Midbrain (tissue), 1 donor: ENCODE measurements around the gene RBPJL.
A peak's percentile ranks its signal among the peaks of the same experiment; 100 is the strongest.

Experiments used
- DNase-seq: peaks from one replicate; lab custom pipeline; 2025; lab: John Stamatoyannopoulos, UW

Gene RBPJL

DNA sequence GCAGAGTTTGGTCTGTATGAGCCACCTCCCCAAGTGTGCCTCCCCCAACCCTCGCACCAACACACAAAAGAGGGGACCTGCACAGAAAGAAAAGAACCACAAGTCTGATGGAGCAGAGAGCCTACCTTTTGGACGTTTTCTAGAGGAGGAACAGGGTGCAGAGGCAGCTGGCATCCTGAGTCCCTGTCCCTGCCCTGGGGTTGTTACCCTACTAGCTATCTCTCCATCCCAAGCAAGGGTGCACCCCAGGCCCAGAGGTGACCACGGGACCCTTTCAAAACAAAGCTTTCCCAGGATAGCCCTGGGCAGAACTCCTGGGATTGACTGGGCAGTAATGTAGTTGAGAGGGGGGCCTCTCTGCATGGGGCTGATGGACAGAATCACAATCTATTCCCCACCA is 11.2 kb downstream of the RBPJL start:
- DNase-seq = no peak

- no peak for DNase-seq
Measured at GRCh38 chr20:45318386-45318939, 11.8 kb downstream of the RBPJL start.

DNA sequence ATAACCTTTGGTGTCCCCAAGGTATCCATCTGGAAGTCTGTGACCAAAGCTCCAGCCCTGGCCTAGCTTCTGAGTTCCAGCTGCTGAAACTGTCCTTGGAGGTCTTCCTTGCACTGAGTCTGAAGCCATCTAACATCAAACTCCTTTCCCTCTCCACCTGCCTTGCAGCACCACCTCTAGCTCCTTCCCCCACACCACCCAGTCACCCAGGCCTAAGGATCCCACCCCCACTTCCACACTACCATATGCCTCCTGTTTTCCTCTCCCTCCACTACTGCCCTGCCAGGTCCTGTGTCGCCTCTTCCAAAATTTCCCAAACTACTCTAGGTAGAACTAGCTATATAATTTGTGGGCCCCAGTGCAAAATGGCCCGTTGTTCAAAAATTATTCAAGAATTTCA is 12.3 kb downstream of the RBPJL start:
- DNase-seq = no peak

DNA sequence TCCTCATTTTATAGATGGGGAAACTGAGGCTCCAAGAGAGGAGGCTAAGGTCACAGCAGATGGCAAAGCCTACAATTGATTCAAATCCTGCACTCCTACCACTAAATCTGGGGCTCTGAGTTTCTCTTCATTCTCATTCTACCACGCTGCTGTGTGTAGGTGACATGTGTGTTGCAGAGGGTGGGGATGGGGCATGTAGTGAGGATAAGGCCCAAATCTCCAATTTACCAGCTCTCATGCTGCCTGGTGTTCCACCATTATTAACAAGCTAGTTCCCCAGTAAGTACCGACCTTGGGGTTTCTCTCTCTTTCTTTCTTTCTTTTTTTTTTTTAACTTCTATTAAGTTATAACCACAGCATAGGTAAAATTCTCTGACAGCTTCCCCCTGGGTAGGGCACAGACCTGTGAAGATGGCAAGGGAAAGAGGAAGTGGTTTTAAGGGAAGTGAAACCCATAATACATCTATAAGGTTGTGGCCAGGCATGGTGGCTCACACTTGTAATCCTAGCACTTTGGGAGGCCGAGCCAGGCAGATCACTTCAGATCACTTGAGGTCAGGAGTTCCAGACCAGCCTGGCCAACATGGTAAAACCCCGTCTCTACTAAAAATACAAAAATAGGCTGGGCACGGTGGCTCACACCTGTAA is 14.4 kb downstream of the RBPJL start:
- no peak for DNase-seq

DNA sequence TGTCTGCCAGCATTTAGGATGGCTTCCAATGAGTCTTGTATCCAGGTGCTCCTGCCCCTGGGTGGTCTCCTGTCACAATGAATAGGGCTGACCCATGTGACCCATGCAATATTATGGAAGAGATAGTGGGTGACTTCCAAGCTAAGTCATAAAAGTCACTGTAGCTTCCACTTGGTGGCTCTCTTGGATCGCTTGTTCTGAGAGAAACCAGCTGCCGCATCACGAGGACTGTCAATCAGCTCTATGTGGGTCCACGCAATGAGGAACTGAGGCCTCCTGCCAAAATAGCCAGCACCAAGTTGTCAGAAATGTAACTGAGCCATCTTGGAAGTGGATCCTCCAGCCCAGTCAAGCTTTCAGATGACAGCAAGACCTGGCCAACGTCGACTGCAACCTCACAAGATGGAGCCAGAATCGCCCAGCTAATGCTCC is 16.3 kb downstream of the RBPJL start:
- peak; percentile 83 for DNase-seq

- no peak for DNase-seq
Measured at GRCh38 chr20:45323731-45324130, 17.1 kb downstream of the RBPJL start.

- no peak for DNase-seq
Measured at GRCh38 chr20:45325371-45325770, 18.7 kb downstream of the RBPJL start.

DNA sequence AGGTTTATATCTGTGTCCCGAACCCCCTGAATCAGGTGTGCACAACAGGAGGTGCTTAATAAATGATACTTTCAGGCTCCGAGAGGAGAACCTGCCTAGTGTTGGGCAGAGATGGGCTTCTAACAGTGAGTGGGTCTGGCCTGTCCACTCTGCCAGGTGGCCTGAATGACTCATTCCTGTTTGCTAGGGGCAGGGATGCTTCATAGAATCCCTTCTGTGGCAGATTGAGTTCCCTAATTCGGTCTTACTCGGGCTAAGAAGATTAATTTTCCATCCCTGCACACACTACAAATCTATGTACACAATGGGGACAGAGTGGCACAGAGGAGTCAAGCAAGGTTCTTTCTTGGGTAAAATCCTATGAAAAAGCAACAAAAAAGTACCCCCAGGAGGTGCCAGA is 21.8 kb downstream of the RBPJL start:
- no peak for DNase-seq

DNA sequence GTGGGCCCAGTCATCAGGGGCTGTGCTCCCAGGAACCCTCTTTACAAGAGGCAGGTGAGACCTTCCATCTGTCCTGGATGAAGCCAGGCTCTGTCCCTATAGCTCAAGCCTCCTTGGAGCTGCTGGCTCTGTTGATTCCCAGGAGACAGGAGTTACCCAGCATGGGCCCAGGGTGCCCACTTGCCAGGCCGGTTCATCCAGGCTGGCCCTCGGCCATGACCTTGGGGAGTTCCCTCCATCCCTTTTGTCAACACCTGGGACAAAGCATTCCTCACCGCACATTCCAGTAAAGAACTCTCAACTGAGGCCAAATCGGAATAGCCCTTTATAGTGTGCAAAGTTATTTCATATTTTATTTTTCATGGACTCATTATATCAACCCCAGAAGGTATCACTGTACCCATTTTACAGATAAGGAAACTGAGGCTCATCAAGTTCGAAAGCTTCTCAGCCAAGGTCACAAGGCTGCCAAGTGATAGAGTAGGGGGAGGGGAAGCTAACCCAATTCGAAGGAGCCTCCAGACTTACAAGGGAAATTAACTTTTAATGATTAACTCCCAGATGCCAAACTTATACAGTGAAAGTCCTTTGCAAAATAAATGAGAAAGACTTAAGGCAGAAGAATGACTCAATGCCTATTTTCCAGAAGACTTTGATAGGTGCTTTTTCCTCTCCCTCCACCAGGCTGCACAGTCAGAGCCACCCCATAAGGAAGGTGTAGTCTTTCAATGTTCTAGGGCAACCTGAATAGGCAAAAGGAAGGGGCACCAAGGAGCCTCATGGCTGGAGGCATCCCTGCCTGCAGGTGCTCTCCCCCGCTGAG is 23.1 kb downstream of the RBPJL start:
- DNase-seq = no peak

DNA sequence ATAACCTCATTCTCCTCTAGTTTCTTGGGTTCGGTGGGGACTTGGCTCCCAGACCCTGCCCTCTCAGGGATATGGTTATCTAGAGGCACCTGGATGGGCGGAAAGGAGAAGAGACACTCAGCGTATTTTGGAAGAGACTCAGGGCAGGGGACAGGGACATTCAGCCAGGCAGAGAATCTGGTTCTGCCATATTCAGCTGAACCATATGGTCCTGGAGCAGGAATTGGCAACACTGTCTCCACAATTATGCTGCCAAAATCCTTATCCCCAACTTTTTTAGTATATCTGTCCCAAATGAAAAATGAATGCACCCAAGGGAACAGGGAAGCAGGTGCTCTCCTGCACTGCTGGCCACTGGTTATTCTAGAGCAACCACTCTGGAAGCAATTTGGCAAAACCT is 23.8 kb downstream of the RBPJL start:
- DNase-seq = no peak

DNA sequence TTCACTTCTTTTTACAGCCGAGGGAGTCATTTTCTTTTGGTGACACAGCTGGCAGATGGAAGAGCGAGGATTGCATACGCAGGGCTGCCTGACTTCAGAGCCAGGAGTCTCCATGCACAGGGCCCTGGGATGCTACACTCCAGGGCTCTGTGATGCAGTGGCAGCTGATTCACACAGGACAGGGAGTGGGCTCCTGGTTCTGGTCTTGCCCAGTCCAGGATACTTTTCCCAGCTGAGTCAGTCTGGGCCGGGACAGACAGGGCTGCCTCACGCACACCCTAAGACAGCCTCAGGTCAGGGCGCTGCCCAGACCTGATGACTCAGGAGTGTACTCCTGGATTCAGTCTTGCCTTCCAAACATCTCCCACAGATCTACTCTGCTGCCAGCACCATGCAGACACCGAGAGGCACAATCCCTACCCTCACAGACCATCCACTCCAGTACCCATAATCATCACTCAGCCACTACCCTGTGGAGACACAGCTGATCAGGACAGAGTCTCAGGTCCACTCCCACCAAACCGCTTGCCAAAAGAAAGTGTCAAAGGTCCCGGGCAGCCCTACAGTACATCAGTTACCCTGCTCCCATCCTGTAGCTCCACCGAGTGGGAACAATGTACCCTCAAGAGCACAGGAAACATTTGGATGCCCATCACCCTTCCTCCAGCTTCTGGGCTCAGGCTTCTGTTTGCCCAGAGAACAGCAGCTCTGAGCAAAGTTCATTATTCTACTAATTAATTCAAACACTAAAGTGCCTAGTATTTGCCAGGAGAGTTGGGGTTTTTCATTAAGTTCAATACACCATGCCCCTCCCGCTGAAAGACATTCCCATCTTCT is 30.1 kb downstream of the RBPJL start:
- DNase-seq = peak; percentile 32

DNA sequence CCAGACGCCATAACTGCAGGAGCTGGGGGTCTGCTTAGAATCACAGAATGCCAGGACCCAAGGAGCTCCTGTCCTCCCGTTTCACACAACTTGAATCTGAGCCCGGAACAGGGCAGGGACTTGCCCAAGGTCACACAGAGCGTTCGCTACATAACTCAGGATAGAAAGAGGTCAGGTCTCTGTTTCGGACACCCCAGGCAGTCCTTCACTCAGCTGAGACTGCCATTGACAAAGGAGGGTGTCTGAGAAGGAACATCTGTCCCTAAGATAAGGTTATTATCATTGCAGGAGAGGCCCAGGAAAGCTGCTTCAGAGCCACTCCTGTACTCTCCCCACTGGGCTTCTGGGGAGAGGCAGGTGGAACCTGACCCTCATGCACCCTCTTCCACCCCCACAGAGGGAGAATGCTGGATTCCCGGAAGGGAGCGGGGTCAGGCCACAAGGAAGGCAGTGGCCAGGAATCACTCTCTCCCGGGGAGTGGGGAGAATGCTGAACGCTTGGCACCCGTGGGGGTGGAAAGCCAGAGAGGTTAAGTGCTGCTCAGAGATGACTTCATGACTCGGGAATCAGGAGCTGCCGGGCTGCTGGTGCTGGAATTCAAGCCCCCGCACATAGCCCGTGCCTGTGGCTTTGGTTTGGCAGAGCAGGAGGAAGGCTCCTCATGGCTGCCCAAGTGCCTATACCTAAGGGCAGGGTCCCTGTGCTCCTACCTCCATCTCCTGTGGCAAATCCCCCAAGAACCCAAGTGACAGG is 30.9 kb downstream of the RBPJL start:
- DNase-seq = no peak

GRCh38 chr20:45338121-45339030 is 31.7 kb downstream of the RBPJL start:
- DNase-seq = no peak

DNA sequence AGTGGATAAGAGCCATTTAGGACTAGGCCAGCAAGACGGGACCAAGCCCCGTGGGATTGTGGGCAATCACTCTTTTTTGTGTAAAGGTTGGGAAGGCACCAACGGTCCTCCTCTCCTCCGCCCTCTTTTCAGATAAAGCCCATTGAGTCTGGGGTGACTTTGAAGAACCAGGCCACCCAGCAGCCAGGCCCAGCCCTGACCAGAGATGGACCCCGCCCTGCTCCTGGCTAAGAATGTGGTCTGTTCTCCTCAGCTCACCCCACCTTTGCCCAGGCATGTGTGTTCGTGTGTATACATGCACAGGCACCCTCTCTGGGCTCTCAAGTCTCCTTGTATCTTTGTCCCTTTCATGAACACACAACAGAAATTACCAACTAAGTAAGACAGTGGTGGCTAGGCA is 32.4 kb downstream of the RBPJL start:
- DNase-seq = no peak

- DNase-seq = no peak
Measured at GRCh38 chr20:45339799-45340198, 33.2 kb downstream of the RBPJL start.

DNA sequence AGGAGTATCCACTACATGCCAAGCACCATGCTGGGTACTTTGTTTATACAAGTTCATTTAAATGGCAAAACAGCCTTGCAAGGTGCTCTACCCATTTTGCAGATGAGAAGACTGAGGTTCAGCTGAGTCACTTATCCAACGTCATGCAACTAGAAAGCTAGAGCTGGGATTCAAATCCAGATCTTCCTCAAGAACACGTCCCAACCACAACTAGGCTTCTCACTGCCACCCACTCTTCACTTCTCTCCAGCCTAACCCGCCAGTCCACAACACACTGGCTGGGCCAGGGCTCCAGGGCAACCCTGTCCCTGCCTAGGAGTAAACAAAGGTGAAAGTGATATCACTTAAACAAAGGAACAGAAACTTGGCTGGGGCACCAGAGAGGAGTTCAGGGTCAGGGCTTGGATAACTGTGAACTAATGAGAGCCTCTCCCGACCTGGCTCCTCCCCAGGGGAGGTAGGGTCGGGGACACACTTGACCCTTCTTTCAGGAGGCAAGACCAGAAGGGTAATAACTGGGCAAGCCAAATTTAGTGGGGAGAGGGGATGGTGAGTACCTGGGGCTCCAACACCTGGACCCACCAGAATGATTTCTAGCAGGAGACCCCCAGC is 33.7 kb downstream of the RBPJL start:
- DNase-seq = no peak

GRCh38 chr20:45340951-45341350 is 34.3 kb downstream of the RBPJL start:
- DNase-seq = no peak

GRCh38 chr20:45341579-45341938 is 34.9 kb downstream of the RBPJL start:
- no peak for DNase-seq

DNA sequence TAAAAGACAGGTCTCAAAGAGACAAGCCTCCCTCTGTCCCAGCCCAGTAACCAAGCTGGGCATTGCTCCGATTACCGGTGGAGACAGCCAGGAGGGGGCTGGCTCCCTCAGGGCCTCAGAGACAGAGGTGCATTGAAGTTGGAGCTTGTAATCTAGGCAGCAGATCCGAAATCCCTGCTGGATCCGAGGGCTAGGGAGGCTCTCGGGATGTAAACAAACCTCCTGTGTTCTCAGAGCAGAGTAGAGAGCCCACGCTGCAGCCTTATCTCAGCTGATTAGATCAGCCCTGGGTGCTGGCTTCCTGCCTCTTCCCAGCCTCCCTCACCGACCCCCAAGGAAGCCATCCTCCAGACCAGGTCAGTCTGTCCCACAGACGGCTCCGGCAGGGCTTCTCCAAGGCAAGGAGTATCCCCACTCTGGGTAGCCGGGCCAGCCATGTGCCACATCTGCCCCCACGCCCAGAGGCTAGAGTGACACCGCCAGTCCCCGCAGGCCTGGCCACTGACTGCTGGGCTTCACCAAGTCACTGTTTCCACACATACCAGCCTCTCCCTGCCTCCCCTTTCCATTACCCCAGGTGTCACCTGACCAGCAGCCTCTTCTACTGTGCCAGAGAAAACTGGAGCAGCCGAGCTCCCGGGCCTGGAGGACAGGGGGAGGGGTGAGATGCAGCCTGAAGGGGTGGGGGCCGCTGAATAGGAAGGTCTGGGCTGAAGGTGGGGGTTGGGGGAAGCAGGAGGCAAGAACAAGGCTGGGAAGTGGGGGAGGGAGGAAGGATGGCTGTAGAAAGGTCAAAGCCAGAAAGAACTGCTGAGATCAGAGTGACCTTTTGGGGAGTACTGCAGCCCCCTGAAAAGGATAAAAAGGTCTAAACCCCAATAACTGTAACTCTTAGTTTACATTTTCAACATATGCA is 35.6 kb downstream of the RBPJL start:
- peak; percentile 68 for DNase-seq
